GM19328 (cell line): ENCODE measurements around the gene CBX4.

Source experiments
- ATAC-seq: cut with Tn5 transposase; IDR thresholded peaks from one replicate; pipeline ENCODE4 v1.9.1; 2021; ENCODE audit warnings: mild to moderate bottlenecking, moderate library complexity; ENCODE audit not compliant: unreplicated experiment

CBX4 gene

GRCh38 chr17:79842656-79843473 lies 3.6 kb upstream of the CBX4 start:
- ATAC-seq: no peak

- no peak for ATAC-seq
Measured at GRCh38 chr17:79842136-79842655, 3.0 kb upstream of the CBX4 start.

- no peak for ATAC-seq
Measured at GRCh38 chr17:79841369-79842135, 2.3 kb upstream of the CBX4 start.

GRCh38 chr17:79840989-79841286 lies 1.7 kb upstream of the CBX4 start:
- ATAC-seq: no peak

GRCh38 chr17:79840269-79840988 lies 1.2 kb upstream of the CBX4 start:
- no peak for ATAC-seq

- ATAC-seq: peak; percentile 28
Measured at GRCh38 chr17:79838522-79839274, 542 bp downstream of the CBX4 start.

GRCh38 chr17:79837888-79838521 lies 1.2 kb downstream of the CBX4 start:
- ATAC-seq: no peak

- ATAC-seq: no peak
Measured at GRCh38 chr17:79836972-79837887, 2.0 kb downstream of the CBX4 start.

GRCh38 chr17:79836510-79836971 lies 2.7 kb downstream of the CBX4 start:
- no peak for ATAC-seq

GRCh38 chr17:79835953-79836509 lies 3.2 kb downstream of the CBX4 start:
- ATAC-seq: no peak

- ATAC-seq: no peak
Measured at GRCh38 chr17:79835470-79835899, 3.8 kb downstream of the CBX4 start.

GRCh38 chr17:79834565-79835469 lies 4.4 kb downstream of the CBX4 start:
- no peak for ATAC-seq

GRCh38 chr17:79833744-79834564 lies 5.3 kb downstream of the CBX4 start:
- no peak for ATAC-seq

- ATAC-seq: no peak
Measured at GRCh38 chr17:79833110-79833450, 6.2 kb downstream of the CBX4 start.

- ATAC-seq: no peak
Measured at GRCh38 chr17:79832218-79833109, 6.8 kb downstream of the CBX4 start.
